Stimulated activated CD4-positive, alpha-beta T cell treated with anti-CD3 and anti-CD28 coated beads, Interleukin-4, amount 100 ng/mL, for 48 hours (primary cell): ENCODE results near the gene AACS.
"Not testable (repeated sequence)": the region's sequence is repeated elsewhere in the genome, so short reads cannot be mapped to it uniquely, and the experiment has no call there.

Experiments
- DNase-seq, 2 donors: peaks; one replicate each; pipeline ENCODE4 v3.0.0-alpha.2; 2020; ENCODE audit warnings: low read depth in 2 of 2

Gene AACS

GRCh38 chr12:125056306-125056705 lies 8.9 kb upstream of the AACS start:
- DNase-seq: no peak

- no peak for DNase-seq
These were observed 7.5 kb upstream of the AACS start for GRCh38 chr12:125057708-125058107.

- no peak for DNase-seq
These were observed 4.0 kb upstream of the AACS start for GRCh38 chr12:125061229-125061628.

- DNase-seq: not testable (repeated sequence)
These were observed 1.7 kb upstream of the AACS start for GRCh38 chr12:125063522-125063921.

- no peak for DNase-seq
These were observed 743 bp upstream of the AACS start for GRCh38 chr12:125064492-125064891.

GRCh38 chr12:125065919-125066570 lies 810 bp downstream of the AACS start:
- DNase-seq: no peak

GRCh38 chr12:125068391-125068790 lies 3.2 kb downstream of the AACS start:
- DNase-seq: no peak

- no peak for DNase-seq
These were observed 4.4 kb downstream of the AACS start for GRCh38 chr12:125069616-125070015.

GRCh38 chr12:125070112-125070511 lies 4.9 kb downstream of the AACS start:
- no peak for DNase-seq

GRCh38 chr12:125070661-125071390 lies 5.6 kb downstream of the AACS start:
- no peak for DNase-seq

- no peak for DNase-seq
These were observed 6.2 kb downstream of the AACS start for GRCh38 chr12:125071456-125071855.

GRCh38 chr12:125072496-125072895 lies 7.3 kb downstream of the AACS start:
- no peak for DNase-seq

GRCh38 chr12:125074294-125074693 lies 9.1 kb downstream of the AACS start:
- not testable (repeated sequence) for DNase-seq

GRCh38 chr12:125076103-125076502 lies 10.9 kb downstream of the AACS start:
- DNase-seq: no peak

- DNase-seq: no peak
These were observed 13.8 kb downstream of the AACS start for GRCh38 chr12:125079084-125079483.

GRCh38 chr12:125079648-125080645 lies 14.7 kb downstream of the AACS start:
- DNase-seq: no peak

GRCh38 chr12:125081427-125081826 lies 16.2 kb downstream of the AACS start:
- DNase-seq: no peak

- DNase-seq: no peak
These were observed 17.8 kb downstream of the AACS start for GRCh38 chr12:125083072-125083471.

GRCh38 chr12:125088199-125088598 lies 23.0 kb downstream of the AACS start:
- not testable (repeated sequence) for DNase-seq

GRCh38 chr12:125089083-125089482 lies 23.8 kb downstream of the AACS start:
- no peak for DNase-seq

- DNase-seq: no peak
These were observed 24.4 kb downstream of the AACS start for GRCh38 chr12:125089626-125090025.

- DNase-seq: no peak
These were observed 25.2 kb downstream of the AACS start for GRCh38 chr12:125090437-125090836.
